Bronchus fibroblast of lung (primary cell): ENCODE results near the gene PDS5B. TPM values are rescaled to one million over a fixed set of nuclear protein-coding genes. Genes with fewer than 3 reads are reported as not detected.

Experiments used
- total RNA-seq: library from RNA; depleted of rRNA; stranded (reverse); fragments of >200 nt; gene quantifications from 2 replicates; pipeline ENCODE4 v1.2.3, GENCODE V29; 2015

PDS5B gene, protein sequence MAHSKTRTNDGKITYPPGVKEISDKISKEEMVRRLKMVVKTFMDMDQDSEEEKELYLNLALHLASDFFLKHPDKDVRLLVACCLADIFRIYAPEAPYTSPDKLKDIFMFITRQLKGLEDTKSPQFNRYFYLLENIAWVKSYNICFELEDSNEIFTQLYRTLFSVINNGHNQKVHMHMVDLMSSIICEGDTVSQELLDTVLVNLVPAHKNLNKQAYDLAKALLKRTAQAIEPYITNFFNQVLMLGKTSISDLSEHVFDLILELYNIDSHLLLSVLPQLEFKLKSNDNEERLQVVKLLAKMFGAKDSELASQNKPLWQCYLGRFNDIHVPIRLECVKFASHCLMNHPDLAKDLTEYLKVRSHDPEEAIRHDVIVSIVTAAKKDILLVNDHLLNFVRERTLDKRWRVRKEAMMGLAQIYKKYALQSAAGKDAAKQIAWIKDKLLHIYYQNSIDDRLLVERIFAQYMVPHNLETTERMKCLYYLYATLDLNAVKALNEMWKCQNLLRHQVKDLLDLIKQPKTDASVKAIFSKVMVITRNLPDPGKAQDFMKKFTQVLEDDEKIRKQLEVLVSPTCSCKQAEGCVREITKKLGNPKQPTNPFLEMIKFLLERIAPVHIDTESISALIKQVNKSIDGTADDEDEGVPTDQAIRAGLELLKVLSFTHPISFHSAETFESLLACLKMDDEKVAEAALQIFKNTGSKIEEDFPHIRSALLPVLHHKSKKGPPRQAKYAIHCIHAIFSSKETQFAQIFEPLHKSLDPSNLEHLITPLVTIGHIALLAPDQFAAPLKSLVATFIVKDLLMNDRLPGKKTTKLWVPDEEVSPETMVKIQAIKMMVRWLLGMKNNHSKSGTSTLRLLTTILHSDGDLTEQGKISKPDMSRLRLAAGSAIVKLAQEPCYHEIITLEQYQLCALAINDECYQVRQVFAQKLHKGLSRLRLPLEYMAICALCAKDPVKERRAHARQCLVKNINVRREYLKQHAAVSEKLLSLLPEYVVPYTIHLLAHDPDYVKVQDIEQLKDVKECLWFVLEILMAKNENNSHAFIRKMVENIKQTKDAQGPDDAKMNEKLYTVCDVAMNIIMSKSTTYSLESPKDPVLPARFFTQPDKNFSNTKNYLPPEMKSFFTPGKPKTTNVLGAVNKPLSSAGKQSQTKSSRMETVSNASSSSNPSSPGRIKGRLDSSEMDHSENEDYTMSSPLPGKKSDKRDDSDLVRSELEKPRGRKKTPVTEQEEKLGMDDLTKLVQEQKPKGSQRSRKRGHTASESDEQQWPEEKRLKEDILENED (N-terminal part only)
- total RNA-seq, result 10.3 and 11.3 TPM in 2 replicates

GRCh38 chr13:32586080-32586900, at the start of gene PDS5B:
PDS5B (plus strand) TSS chr13:32586452; CDS start chr13:32648773, 62,321 bp downstream.

GRCh38 chr13:32538621-32539246, 47.5 kb upstream of the PDS5B start, which contains the start of gene N4BP2L2:
N4BP2L2 (minus strand) TSS chr13:32538795; CDS start chr13:32537027, 1,768 bp downstream.

Other genes starting within 250 kb of the PDS5B start
- gene N4BP2L1, start 158.3 kb upstream of the PDS5B start, total RNA-seq, result 0.30 and 0.67 TPM in 2 replicates
- gene N4BP2L2, start 47.7 kb upstream of the PDS5B start, total RNA-seq, result 23.6 and 24.4 TPM in 2 replicates